B cell (primary cell): ENCODE measurements around the gene SERTAD4. TPM values are rescaled to one million over a fixed set of nuclear protein-coding genes. Genes with fewer than 3 reads are reported as not detected.

Experiments used
- ATAC-seq: fragments of 200-7000 bp; cut with Tn5 transposase; one replicate; pipeline ENCODE4 v1.10.0; 2021; ENCODE audit warnings: low read depth, mild to moderate bottlenecking, moderate number of reproducible peaks, moderate library complexity
- CTCF ChIA-PET: fragments of 350-600 bp; sonication (Branson Sonifier 250); formaldehyde crosslinking; loops from one replicate; lab custom pipeline; 2021; ENCODE audit warnings: antibody characterized with exemption, inconsistent platforms; lab: Charles Lee
- POLR2A ChIA-PET: fragments of 350-600 bp; sonication (Branson Sonifier 250); formaldehyde crosslinking; loops from one replicate; lab custom pipeline; 2021; ENCODE audit warnings: antibody characterized with exemption; lab: Charles Lee
- DNase-seq: peaks from one replicate; pipeline ENCODE4 v3.0.0; 2013
- H2AFZ ChIP-seq: 2 replicates; pipeline ENCODE4 v1.6.1; 2012; ENCODE audit warnings: mild to moderate bottlenecking, low read depth, low read length; ENCODE audit not compliant: insufficient read depth, poor library complexity, severe bottlenecking
- H3K27ac ChIP-seq, 2 donors: 1 replicate in 1 of 2; 2 replicates in 1 of 2; pipeline ENCODE4 v1.5.1; 2012 to 2013; ENCODE audit warnings: low read length in 2 of 2, mild to moderate bottlenecking in 2 of 2, moderate library complexity in 1 of 2
- H3K27me3 ChIP-seq, 4 experiments: fragments of 200-600 bp in 1 of 4; sonication (generic) in 1 of 4; replicated peaks in 1 of 4; 1 replicate in 2 of 4; 2 replicates in 2 of 4; pipeline versions ENCODE4 v1.6.1 to v1.7.0; 2013 to 2016; ENCODE audit warnings: low read length in 3 of 4, mild to moderate bottlenecking in 2 of 4, mixed read lengths in 1 of 4, moderate library complexity in 1 of 4; ENCODE audit not compliant: insufficient read depth in 4 of 4, control insufficient read depth in 3 of 4; ENCODE audit errors: control extremely low read depth in 1 of 4
- H3K36me3 ChIP-seq, 2 experiments: replicated peaks in 1 of 2; 1 replicate in 1 of 2; 2 replicates in 1 of 2; pipeline versions ENCODE4 v1.6.1 to v1.7.1; 2013; ENCODE audit warnings: low read length in 1 of 2; ENCODE audit not compliant: insufficient read depth in 2 of 2, control insufficient read depth in 1 of 2; ENCODE audit errors: control extremely low read depth in 1 of 2, extremely low read depth in 1 of 2
- H3K4me1 ChIP-seq, 2 donors: fragments of 200-600 bp in 1 of 2; sonication (generic) in 1 of 2; 1 replicate in 1 of 2; 2 replicates in 1 of 2; pipeline versions ENCODE4 v1.5.1 to v1.6.1; 2013 to 2017; ENCODE audit warnings: low read length in 2 of 2; ENCODE audit not compliant: control insufficient read depth in 2 of 2, insufficient read depth in 2 of 2
- H3K4me2 ChIP-seq: replicated peaks from 2 replicates; pipeline ENCODE3; 2012; ENCODE audit warnings: mild to moderate bottlenecking, low read depth, low read length; ENCODE audit not compliant: poor library complexity, severe bottlenecking
- H3K4me3 ChIP-seq, 5 experiments: fragments of 200-600 bp in 1 of 5; sonication (generic) in 1 of 5; 1 replicate in 3 of 5; 2 replicates in 2 of 5; pipeline versions ENCODE4 v1.5.1 to v1.7.0; 2011 to 2016; ENCODE audit warnings: low read length in 4 of 5, mild to moderate bottlenecking in 4 of 5, low read depth in 2 of 5, control low read depth in 1 of 5, moderate library complexity in 1 of 5; ENCODE audit not compliant: insufficient read depth in 1 of 5; ENCODE audit errors: control extremely low read depth in 1 of 5, extremely low read depth in 1 of 5
- H3K79me2 ChIP-seq: fragments of 200-600 bp; sonication (generic); one replicate; pipeline ENCODE4 v1.6.0; 2016; ENCODE audit warnings: low read length; ENCODE audit not compliant: control insufficient read depth, insufficient read depth
- H3K9ac ChIP-seq: fragments of 200-600 bp; sonication (generic); 2 replicates; pipeline ENCODE4 v1.6.1; 2017; ENCODE audit warnings: mild to moderate bottlenecking, low read length, moderate library complexity
- H3K9me3 ChIP-seq, 3 donors: one replicate each; pipeline versions ENCODE4 v1.6.1 to v1.7.1; 2013; ENCODE audit warnings: low read length in 2 of 3; ENCODE audit not compliant: control insufficient read depth in 2 of 3, insufficient read depth in 1 of 3; ENCODE audit errors: control extremely low read depth in 1 of 3
- H4K20me1 ChIP-seq: 2 replicates; pipeline ENCODE4 v1.6.0; 2012; ENCODE audit warnings: mild to moderate bottlenecking, low read length; ENCODE audit not compliant: insufficient read depth, control insufficient read depth, poor library complexity, severe bottlenecking
- H3K27ac Mint-ChIP-seq: one replicate; pipeline ENCODE4 v1.8.0; 2021; ENCODE audit warnings: mixed read lengths
- H3K27me3 Mint-ChIP-seq: one replicate; pipeline ENCODE4 v1.8.0; 2021; ENCODE audit warnings: mixed read lengths
- H3K4me1 Mint-ChIP-seq: one replicate; pipeline ENCODE4 v1.8.0; 2021; ENCODE audit warnings: mixed read lengths
- H3K4me3 Mint-ChIP-seq: one replicate; pipeline ENCODE4 v1.8.0; 2021; ENCODE audit warnings: mixed read lengths
- H3K9me3 Mint-ChIP-seq: one replicate; pipeline ENCODE4 v1.8.0; 2022; ENCODE audit warnings: mixed read lengths; ENCODE audit not compliant: insufficient read depth
- EZH2 ChIP-seq: IDR thresholded peaks from 2 replicates; pipeline ENCODE4 v1.6.1; 2012; ENCODE audit warnings: borderline replicate concordance, low read depth, mild to moderate bottlenecking, moderate library complexity, low read length; ENCODE audit not compliant: insufficient read depth, poor library complexity, severe bottlenecking
- WGBS: methylation state at CpG from one replicate; pipeline ENCODE4 v1.1.5; 2013; ENCODE audit warnings: missing lambda C conversion rate; ENCODE audit not compliant: insufficient coverage; 5-methylcytosine and 5-hydroxymethylcytosine counted together
- intact Hi-C: fragments of 100-400 bp; cut with micrococcal nuclease; formaldehyde crosslinking; loops from one replicate; pipeline ENCODE4 v1.10.0; 2022
- polyA plus RNA-seq: library from polyadenylated mRNA; depleted of rRNA; stranded (reverse); fragments of >200 nt; gene quantifications from 2 replicates; pipeline ENCODE4 v1.2.3, GENCODE V29; 2012
- total RNA-seq, 2 donors: library from RNA; stranded (reverse); fragments of 120-200 nt in 1 of 2; gene quantifications; 1 replicate in 1 of 2; 2 replicates in 1 of 2; pipeline versions ENCODE4 v1.2.3 to v1.2.4, GENCODE V29; 2013 to 2022
- TF ChIP-seq, protein P1 (sequence below): fragments of 200-600 bp; IDR thresholded peaks from one replicate; pipeline ENCODE4 v1.8.0; 2022; ENCODE audit warnings: antibody characterized with exemption, mild to moderate bottlenecking

The SERTAD4 gene
- total and polyA plus RNA-seq, 2 donors (not counting 1 experiment from before 2014, with no cell fraction given): not detected

DNA sequence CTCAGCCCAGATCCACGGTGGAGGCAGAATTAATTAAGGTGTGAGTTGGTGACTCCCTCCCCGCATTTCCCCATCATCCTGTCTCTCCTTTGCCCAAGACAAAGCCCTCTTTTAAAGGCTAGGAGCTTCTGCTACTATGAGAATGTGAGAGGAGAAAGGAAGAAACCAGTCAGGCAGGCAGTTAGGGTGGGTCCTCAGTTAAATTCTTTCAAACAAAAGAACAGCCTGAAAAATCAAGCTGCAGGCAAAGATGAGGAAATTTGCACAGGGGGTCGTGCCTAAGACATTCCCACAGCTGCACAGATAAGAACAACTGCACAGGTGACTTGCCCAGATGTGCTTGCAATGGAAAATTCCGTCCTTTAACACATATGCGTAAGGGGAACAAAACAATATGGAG, 47.6 kb downstream of the SERTAD4 start:
- Mint-ChIP-seq H3K4me1 (no peaks in the 10 kb centered on the region), H3K9me3 (peaks cover 16% of the 10 kb centered on the region), H3K27me3 (peaks cover 27% of the 10 kb centered on the region), H3K4me3 (no peak overlapping the region), H3K27ac (no peak overlapping the region)
- DNase-seq (no peak), ATAC-seq (no peak)
- Histone ChIP-seq H2AFZ (no peak overlapping the region), H3K27ac (no peak overlapping the region), H3K27me3 (peaks cover 0 to 9% (median 0%) of the 10 kb centered on the region in 4 experiments), H3K4me1 (no peaks in the 10 kb centered on the region), H4K20me1 (no peaks in the 10 kb centered on the region), H3K4me2 (no peak overlapping the region), H3K79me2 (no peaks in the 10 kb centered on the region), H3K4me3 (no peak overlapping the region), H3K36me3 (no peaks in the 10 kb centered on the region), H3K9ac (no peak overlapping the region), H3K9me3 (peaks cover 7 to 21% (median 8%) of the 10 kb centered on the region in 3 donors)
- intact Hi-C loops: no loop called here
- TF ChIP-seq, protein P1, sequence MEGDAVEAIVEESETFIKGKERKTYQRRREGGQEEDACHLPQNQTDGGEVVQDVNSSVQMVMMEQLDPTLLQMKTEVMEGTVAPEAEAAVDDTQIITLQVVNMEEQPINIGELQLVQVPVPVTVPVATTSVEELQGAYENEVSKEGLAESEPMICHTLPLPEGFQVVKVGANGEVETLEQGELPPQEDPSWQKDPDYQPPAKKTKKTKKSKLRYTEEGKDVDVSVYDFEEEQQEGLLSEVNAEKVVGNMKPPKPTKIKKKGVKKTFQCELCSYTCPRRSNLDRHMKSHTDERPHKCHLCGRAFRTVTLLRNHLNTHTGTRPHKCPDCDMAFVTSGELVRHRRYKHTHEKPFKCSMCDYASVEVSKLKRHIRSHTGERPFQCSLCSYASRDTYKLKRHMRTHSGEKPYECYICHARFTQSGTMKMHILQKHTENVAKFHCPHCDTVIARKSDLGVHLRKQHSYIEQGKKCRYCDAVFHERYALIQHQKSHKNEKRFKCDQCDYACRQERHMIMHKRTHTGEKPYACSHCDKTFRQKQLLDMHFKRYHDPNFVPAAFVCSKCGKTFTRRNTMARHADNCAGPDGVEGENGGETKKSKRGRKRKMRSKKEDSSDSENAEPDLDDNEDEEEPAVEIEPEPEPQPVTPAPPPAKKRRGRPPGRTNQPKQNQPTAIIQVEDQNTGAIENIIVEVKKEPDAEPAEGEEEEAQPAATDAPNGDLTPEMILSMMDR: no peak
- TF ChIP-seq EZH2: no peak
- 55% methylated on average over 2 of the region's 5 CpGs for WGBS
- ChIA-PET POLR2A (no interaction called here), CTCF (no interaction called here)

DNA sequence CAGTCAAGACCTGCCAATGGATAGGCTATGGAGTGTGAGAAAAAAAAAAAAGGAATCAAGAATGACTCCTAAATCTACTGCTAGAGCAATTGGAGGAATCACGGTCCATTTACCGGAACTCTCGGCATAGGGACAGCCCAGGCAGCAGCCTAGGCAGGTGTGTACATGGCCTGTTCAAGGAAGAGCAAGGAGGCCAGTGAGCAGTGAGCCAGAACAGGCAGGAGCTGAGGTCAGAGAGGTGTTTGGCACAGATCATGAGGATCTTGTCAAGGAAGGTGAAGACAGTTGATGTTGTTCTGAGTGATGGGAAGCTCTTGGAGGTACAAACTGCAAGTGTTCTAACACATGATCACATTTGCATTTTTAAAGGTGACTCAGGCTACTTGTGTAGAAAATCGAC, 55.5 kb downstream of the SERTAD4 start:
- Histone ChIP-seq H3K79me2 (no peaks in the 10 kb centered on the region), H3K36me3 (no peaks in the 10 kb centered on the region), H3K9ac (no peak overlapping the region), H3K4me3 (no peak overlapping the region), H3K9me3 (no peaks in the 10 kb centered on the region), H3K27me3 (peaks cover 0 to 36% (median 26%) of the 10 kb centered on the region in 4 experiments), H3K4me1 (peaks cover 12 to 14% of the 10 kb centered on the region in 2 donors), H4K20me1 (no peaks in the 10 kb centered on the region), H3K27ac (no peak overlapping the region), H3K4me2 (no peak overlapping the region), H2AFZ (no peak overlapping the region)
- ChIA-PET CTCF (no interaction called here), POLR2A (no interaction called here)
- TF ChIP-seq EZH2: no peak
- TF ChIP-seq, protein P1: no peak
- H3K9me3 Mint-ChIP-seq: no peaks in the 10 kb centered on the region
- WGBS: 81% methylated on average over 4 of the region's 4 CpGs
- no peak for ATAC-seq
- no peak overlapping the region for H3K4me3 Mint-ChIP-seq
- intact Hi-C loops: no loop called here
- no peak for DNase-seq
- peaks cover 62% of the 10 kb centered on the region for H3K27me3 Mint-ChIP-seq
- H3K4me1 Mint-ChIP-seq: peaks cover 3% of the 10 kb centered on the region
- no peak overlapping the region for H3K27ac Mint-ChIP-seq
